ENCODE data around the gene MBOAT2.

Gene MBOAT2

DNA sequence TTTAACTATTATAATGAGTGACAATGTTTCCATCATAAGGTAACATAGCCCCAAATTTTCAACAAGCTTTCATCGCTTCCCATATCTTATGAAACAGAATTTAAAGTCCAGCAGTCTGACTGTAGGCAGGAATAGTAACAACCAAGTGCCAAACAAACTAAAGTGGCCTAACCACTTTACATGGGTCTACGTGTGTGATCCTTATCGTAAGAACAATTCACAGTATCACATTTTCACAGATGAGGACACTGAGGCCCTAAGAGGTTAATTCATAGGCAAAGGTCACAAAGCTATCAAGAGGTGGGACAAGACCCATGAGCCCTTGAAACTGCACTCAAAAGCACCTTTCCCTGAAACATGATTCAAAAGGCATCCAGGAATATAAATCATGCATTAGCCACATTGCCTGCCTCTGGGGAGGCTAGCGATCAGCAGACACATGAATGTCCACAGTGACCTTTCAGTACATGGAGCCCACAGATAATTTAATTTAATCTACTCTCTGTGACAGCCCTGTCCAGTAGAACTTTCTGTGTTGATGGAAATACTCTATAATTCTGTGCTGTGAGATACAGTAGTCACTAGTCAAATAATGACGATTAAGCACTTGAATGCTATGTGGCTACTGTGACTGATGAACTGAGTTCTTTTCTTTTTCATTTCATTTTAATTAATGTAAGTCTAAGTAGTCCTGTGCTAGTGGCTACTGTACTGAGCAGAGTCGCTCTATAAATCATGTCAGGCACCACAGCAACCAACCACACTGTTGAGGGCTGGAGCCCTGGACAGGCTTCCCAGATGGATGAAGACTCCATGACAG lies 196.4 kb downstream of the MBOAT2 start:
- no peak for DNase-seq

DNA sequence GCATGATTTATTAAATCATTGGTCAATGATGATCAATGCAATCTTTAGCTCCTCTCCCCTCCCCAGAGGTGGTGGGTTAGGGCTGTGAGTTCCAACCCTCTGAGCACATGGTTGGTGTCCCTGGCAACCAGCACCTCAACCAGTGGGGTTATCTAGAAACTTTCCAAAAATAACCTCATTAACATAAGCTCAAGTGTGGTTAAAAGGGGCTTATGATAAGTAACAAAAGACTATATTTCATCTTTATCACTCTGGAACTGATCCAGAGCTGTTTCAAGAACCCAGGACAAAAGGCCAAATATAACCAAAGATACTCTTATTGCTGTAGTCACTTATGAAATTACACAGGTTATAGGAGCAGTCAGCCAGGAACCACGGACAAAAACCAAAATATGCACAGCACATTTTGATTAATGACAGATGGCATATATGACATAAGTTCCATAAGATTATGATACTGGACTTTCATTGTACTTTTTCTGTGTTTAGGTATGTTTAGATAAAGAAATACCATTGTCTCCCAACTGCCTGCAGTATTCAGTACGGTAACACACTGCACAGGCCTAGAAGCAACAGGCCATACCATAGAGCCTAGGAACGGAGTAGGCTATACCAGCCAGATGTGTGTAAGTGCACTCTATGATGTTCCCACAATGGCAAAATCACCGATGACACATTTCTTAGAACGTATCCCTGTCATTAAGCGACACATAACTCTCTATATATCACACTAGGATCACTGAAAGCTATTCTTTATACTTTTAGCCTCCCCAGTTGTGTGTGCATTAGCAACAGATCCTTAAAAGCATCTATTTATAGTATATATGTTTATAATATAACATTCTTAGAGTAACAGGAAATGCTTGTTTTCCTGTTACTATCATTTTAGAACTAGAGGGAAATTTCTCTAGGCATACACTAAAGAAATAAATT lies 197.9 kb downstream of the MBOAT2 start:
- DNase-seq = no peak

DNA sequence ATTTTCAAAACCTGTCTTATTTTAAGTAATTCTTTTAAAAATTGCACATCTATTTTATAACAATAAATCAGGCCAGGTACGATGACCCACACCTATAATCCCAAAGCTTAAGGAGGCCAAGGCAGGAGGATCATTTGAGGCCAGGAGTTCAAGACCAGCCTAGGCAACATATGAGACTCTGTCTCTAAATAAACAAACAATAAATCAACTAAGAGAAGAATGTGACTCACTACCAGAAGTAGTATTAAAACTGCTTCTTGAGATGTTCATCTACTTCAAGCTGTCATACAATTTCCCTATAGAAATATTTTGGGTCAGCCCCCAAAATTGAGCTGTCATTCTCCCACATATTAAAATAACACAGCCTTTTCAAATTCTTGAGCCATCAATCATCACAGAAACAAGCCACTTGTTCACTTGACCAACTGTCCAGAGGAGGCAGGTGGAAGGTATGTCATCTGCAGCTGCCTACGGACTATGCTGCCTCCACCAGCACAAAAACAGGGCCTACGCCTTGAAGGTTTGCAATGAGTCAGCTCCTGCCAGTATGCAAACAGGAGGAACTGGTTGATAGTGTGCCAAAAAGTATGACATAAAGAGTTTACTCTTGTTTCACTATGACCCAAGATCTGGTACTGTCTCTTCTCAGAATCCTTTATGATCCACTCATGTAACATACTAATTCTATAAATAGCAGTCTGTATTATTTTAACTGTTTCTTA lies 199.7 kb downstream of the MBOAT2 start:
- DNase-seq = peak; percentile 47 to 59

DNA sequence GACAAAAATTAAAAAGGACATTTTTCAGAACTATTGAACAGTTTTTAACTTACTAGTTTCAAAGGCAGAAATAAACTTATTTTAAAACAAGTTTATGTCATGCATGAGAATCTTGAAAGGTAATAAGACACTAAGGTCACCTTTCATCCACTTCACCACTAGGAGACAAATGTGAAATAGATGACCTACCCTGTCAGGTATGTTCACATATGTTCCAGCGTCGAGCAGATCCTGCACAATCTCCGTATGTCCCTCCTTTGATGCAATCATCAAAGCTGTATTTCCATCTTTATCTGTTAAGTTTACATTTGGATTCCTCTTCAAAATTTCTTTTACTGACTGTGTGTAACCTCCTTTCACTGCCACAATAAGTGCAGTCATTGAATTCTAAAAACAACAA lies 200.7 kb downstream of the MBOAT2 start:
- no peak for DNase-seq

Data from activated CD4-positive, alpha-beta T cell treated with anti-CD3 and anti-CD28 coated beads, Interleukin-2, amount 50 U/mL, for 48 hours (primary cell).